GM12892 (cell line): ENCODE data around the gene TBX2.

ENCODE experiments used
- DNase-seq: peaks from one replicate; pipeline ENCODE4 v3.0.0; 2011; ENCODE audit not compliant: insufficient read length
- FAIRE-seq: peaks from 2 replicates; lab custom pipeline; 2011; peaks lifted over from hg19 to GRCh38; lab: Jason Lieb, UNC
- POLR2A ChIP-seq: IDR thresholded peaks from 2 replicates; pipeline ENCODE4 v1.6.1; 2011; ENCODE audit warnings: low read depth, low read length, control low read depth
- POLR2AphosphoS5 ChIP-seq: IDR thresholded peaks from 2 replicates; pipeline ENCODE4 v1.6.1; 2011; ENCODE audit warnings: low read depth, low read length, control low read depth
- TAF1 ChIP-seq: IDR thresholded peaks from 2 replicates; pipeline ENCODE4 v1.6.1; 2011; ENCODE audit warnings: low read depth, mild to moderate bottlenecking, control low read depth, low read length, borderline replicate concordance

TBX2 gene

DNA sequence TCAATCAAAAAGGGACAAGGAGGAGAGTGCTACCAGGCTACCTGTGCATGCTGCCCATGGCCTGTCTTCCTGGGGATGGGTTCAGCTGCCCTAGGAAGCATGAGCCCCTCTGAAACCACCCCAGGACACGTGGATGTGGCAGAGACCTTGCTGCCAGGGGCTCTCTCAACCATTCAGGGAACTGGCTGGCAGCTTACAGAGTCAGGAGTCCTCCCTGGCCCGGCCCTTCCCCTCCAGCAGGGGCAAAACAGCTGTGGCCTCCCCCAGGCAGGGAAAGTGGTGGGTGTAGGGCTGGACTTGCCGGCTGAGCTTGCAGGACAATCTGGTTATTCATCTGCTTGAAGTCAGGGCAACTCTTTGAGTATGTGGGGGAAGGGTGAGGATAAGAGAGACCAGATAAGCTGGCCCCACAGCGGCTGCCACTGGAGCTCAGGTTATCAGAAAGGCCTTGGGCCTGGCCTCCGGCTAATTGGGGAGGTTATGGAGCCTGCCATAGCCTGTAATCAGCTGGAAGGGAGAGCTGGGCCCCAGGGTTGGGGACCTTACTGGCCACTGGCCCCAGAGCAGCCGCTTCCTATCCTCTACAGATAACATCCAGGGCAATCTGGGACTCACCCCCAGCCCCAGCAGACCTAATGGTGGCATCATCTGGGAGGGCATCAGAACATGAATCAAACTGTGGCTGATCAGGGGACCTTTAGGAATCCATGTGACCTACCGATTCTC, 5.6 kb upstream of the TBX2 start:
- no peak for TF ChIP-seq TAF1
- TF ChIP-seq POLR2AphosphoS5, result no peak
- TF ChIP-seq POLR2A, result no peak
- FAIRE-seq, result no peak
- DNase-seq, result no peak

DNA sequence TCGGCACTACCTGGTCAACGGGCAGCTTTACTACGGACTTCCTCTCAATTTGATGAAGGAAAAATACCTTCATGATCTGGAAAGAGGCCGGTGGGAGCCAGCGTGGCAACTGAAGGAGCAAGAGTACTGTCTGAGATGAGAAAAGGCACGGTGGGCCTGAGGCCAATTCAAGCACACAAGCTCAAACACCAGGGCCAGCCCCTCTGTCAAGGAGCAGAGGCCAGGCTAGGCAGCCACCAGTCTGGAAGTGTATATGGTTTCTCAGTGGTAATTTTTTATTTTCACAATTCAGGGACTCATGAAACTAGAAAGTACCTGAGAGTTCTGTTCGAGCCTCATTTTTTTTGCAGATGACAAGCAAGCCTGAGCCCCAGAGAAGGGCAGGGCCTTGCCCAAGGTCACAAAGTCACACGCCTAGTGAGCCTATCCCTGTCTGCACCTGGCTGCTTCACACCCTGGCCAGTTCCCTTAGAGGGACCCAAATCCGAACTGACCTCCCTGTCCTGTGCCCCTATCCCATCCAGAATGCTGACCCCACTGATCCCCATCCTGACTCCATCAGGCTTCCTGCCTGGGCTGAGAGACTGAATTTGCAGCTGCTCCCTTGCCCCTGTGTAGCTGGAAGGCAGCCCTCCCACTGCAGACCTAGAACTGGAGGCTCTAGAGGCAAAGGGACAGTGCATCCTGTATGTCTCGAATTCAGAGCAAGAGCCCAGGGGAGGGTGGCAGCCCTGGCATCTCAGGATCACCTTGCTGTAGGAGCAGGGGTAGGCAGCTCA, 4.8 kb upstream of the TBX2 start:
- DNase-seq (no peak), FAIRE-seq (no peak)
- no peak for TF ChIP-seq TAF1
- TF ChIP-seq POLR2A, result no peak
- no peak for TF ChIP-seq POLR2AphosphoS5

DNA sequence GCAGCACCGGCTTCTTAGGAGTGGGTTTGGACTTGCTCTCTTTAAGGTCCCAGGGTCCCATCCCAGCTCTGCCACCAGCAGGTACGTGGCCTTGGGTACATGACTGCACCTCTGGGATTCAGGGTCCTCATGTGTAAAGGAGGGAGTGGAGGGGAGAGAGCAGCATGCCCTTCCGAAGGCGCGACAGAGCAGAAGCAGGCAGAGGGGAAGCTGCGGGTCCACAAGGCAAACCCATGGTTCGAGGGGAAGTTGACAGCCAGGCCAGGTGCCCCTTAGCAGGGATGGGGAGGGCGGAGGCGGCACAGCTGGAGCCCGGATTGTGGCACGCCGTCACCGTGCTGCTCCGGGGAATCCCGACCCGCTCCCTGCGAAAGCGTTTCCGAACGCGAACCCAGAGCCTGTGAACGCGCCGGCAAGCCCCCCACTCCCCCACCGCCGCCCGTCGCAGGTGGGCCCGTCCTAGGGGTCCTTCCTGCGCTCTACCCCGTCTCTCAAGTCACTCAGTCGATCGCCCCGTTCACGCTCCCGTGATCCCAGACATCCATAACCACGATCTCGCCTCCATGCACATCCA, 4.1 kb upstream of the TBX2 start:
- TF ChIP-seq TAF1, result no peak
- TF ChIP-seq POLR2A, result no peak
- no peak for TF ChIP-seq POLR2AphosphoS5
- DNase-seq, result no peak
- FAIRE-seq, result no peak

DNA sequence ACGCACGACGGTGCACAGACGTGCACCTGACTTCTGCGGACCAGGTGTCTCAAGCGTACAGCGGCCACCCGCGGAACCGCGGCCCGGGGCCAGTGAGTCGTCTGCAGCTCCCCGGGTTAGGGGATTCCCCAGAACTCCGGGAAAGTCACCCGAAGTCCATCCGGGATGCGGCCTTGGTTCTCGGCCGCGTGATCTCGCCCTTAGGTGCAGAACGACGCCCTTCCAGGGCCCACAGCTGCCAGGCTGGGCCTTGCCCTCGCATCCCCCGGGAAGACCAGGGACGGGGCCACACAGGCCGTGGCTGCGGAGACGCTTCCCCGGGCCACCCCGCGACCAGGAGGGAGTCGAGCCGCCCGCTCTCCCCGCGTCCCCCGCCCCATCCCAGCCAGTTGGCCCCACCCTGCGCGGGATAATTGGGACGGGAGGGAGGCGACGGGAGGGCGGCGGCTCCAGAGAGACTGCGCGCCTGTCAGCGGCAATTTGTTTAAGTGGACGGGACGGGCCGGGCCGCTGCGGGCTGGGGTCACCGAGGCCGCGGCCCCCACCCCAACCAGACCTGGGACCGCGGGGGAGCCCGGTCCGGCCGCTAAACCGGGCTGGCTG, 3.6 kb upstream of the TBX2 start:
- TF ChIP-seq POLR2AphosphoS5, result no peak
- TF ChIP-seq POLR2A, result no peak
- no peak for TF ChIP-seq TAF1
- FAIRE-seq (no peak), DNase-seq (no peak)

DNA sequence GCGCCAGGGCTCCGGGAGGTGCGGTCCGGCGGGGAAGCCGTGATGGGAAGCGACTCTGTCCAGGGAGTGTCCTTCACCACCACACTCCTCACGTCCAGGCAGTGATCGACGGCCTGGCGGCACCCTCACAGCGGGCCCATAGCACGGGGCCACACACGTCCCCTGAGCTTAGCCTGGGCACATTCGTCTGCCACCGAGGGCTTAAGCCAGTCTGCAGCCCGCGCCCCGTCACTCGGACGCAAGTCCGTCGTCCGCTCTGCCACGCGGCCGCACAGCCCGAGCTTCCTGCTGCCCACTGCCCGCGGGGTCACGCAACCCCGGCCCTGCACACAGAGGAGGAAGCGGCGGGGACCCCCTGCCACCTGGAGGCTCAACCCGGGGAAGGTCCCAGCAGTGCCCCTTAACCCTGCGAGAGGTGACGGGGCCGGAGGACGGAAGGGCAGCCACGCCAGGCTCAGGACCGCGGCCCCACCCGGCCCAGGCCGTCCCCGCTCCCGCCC, 3.0 kb upstream of the TBX2 start:
- FAIRE-seq (no peak), DNase-seq (no peak)
- TF ChIP-seq POLR2AphosphoS5 (no peak), TAF1 (no peak), POLR2A (no peak)

DNA sequence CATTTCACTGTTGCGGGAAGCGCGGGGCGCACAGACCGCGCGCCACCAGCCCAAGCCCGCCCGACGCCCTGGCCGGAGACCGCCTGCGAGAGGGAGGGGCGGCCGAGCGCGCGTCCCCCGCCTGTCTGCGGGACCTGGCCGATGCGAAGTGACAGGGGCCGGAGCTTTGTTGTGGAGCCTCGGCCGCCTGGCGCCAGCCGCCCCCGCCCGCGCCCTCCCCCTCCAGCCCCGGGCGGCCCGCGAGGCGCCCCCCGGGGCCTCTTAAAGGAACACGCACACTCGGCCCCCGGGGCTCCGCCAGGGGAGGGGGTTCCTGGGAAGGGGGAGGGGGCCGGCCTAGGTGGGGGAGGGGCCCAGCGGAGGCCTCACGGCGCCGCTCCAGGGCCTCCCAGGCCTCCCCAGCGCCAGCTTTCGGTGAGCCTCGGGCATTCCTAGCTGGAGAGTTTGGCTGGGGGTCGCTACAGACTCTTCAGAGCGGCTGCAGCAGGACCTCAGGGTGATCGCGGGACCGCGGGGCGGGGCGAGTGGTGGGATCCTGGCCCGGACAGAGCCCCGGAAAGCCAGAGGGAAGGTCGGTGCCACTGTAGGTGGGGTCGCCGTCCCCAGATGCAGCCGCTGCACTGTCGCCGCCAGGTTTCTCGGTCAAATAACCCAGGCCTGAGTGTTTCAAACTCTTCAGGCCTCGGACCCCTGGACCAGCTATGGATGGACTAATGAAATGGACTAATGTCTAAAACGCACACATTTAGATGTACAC, 2.4 kb upstream of the TBX2 start:
- TF ChIP-seq POLR2AphosphoS5, result no peak
- TF ChIP-seq TAF1, result no peak
- no peak for TF ChIP-seq POLR2A
- FAIRE-seq (no peak), DNase-seq (no peak)

DNA sequence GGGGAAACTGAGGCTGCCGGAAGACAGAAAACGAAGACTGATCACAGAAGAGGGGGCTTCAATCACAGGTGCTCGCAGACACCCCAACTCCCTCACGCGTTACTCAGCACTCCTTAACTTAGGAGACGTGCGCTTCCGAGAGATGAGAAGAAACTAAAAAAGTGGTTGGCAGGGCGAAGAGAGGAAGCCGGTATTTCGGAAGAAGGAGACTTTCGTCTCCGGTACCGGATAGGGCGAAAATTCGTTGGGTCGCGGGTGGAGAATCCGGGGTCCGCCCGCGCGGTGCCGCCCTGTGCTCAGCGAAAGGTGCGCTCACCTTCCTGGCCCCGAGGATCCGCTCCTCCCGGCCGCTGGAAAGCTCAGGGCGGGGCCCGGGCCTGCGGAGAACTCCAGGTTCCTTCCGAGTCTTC, 917 bp upstream of the TBX2 start:
- FAIRE-seq, result no peak
- no peak for DNase-seq
- TF ChIP-seq TAF1 (no peak), POLR2A (no peak), POLR2AphosphoS5 (no peak)

DNA sequence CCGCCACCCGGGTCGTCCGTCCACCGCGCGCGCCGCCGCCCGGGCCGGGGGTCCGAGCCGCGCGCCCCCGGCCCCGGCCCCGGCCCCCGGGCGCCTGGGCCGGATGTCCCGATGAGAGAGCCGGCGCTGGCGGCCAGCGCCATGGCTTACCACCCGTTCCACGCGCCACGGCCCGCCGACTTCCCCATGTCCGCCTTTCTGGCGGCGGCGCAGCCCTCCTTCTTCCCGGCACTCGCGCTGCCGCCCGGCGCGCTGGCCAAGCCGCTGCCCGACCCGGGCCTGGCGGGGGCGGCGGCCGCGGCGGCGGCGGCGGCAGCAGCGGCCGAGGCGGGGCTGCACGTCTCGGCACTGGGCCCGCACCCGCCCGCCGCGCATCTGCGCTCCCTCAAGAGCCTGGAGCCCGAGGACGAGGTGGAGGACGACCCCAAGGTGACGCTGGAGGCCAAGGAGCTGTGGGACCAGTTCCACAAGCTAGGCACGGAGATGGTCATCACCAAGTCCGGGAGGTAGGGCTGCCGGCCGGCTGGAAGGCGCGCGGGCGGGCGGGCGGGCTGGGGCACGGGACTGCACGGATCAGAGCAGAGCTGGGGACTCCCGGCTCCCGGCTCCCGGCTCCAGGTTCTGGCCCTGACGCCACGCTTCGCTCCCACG, 548 bp downstream of the TBX2 start:
- TF ChIP-seq POLR2AphosphoS5 (no peak), POLR2A (no peak), TAF1 (no peak)
- FAIRE-seq, result no peak
- DNase-seq, result no peak

DNA sequence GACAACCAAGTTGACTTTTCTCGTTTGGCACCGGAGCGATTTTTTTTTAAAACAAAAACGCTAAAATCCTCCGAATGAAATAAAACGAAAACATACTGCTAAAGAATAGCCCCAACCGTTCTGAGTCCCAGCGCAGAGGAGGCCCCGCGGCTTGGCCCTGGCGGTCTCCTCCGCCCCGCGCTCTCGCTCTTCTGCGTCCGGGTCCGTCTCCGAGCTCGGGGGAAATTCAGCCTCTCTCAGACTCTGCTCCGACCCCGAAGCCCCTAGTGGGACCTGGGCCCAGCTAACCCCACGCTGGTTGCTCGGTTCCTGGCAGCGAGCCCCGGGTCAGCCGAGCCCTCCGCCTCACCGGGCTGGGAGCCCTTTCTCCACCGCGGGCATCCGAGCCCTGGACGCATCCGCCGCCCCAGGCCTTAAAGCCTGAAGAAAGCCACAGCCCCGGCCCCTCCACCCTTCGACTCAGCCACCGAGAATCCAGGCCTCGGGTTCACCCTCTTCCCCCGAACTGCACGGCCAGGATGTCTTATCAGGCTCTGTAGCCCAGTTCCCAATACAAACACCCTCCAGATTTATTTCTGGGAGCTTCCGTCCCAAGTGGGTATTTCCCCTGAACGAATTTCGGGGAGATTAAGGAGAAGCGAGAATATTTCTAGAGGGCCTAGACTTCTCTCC, 1.2 kb downstream of the TBX2 start:
- DNase-seq, result no peak
- TF ChIP-seq POLR2AphosphoS5, result no peak
- FAIRE-seq, result no peak

DNA sequence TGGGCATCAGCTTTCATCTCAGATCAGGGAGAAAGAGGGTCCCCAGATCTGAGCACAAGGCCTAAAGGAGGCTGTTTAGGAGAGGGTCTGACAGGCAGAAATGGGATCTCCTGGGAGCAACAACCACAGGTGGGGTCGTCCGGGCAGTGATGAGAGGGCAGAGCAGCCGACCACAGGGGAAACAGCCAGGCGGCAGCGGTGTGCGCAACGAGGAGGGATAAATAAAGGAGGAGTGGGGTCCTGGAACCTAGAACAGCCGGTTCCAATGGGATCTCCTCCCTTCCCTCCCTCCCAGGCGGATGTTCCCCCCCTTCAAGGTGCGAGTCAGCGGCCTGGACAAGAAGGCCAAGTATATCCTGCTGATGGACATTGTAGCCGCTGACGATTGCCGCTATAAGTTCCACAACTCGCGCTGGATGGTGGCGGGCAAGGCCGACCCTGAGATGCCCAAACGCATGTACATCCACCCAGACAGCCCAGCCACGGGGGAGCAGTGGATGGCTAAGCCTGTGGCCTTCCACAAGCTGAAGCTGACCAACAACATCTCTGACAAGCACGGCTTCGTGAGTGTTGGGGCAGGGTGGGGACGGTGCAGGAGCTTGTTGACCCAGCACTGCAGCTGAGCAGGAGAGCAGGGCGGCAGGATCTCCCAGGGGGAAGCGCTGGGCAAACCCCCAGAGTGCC, 1.9 kb downstream of the TBX2 start:
- no peak for DNase-seq
- no peak for FAIRE-seq

More for the DNA sequence above, 1.9 kb downstream of the TBX2 start:
- TF ChIP-seq POLR2AphosphoS5, result no peak
- no peak for TF ChIP-seq TAF1
- TF ChIP-seq POLR2A, result no peak
